Panc1 (cell line): Measurements from ENCODE around the gene MTA2. TPM values are rescaled to one million over a fixed set of nuclear protein-coding genes. Genes with fewer than 3 reads are reported as not detected.
A peak's percentile ranks its signal among the peaks of the same experiment; 100 is the strongest.

Experiments
- ATAC-seq: fragments of 200-7000 bp; cut with Tn5 transposase; 2 replicates; pipeline ENCODE4 v1.9.1; 2020; ENCODE audit warnings: mild to moderate bottlenecking, moderate library complexity
- BruUV-seq: library from RNA; stranded (reverse); fragments of 400-500 nt; replicated peaks from 2 replicates; lab custom pipeline; 2021; lab: Mats Ljungman, UMichigan
- CTCF ChIA-PET: fragments of 300-600 bp; sonication (Branson Sonifier 250); formaldehyde crosslinking; loops from one replicate; lab custom pipeline; 2022; ENCODE audit warnings: antibody characterized with exemption; lab: Charles Lee
- POLR2A ChIA-PET: fragments of 300-600 bp; sonication (Branson Sonifier 250); formaldehyde crosslinking; loops from one replicate; lab custom pipeline; 2022; ENCODE audit warnings: antibody characterized with exemption; lab: Charles Lee
- DNase-seq: peaks from one replicate; pipeline ENCODE4 v3.0.0-alpha.2; 2010; ENCODE audit warnings: low read depth, low spot score
- H3K27ac ChIP-seq: 2 replicates; pipeline ENCODE4 v1.5.1; 2011; ENCODE audit warnings: mild to moderate bottlenecking, low read length, inconsistent platforms
- H3K27me3 ChIP-seq: fragments of 200-500 bp; sonication (Bioruptor generic); 2 replicates; pipeline ENCODE4 v1.6.0; 2014; ENCODE audit warnings: low read length, inconsistent platforms; ENCODE audit not compliant: control insufficient read depth, insufficient read depth
- H3K36me3 ChIP-seq: fragments of 200-500 bp; sonication (Bioruptor generic); 2 replicates; pipeline ENCODE4 v1.5.1; 2014; ENCODE audit warnings: inconsistent platforms, mild to moderate bottlenecking, low read length, moderate library complexity; ENCODE audit not compliant: control insufficient read depth, insufficient read depth
- H3K4me1 ChIP-seq: 2 replicates; pipeline ENCODE4 v1.5.1; 2011; ENCODE audit warnings: inconsistent platforms, mild to moderate bottlenecking, low read length, moderate library complexity; ENCODE audit not compliant: control insufficient read depth, insufficient read depth
- H3K4me3 ChIP-seq, 2 experiments: 2 replicates each; pipeline ENCODE4 v1.5.1; 2011 to 2012; ENCODE audit warnings: low read depth in 2 of 2, low read length in 2 of 2, mild to moderate bottlenecking in 2 of 2, inconsistent platforms in 1 of 2, moderate library complexity in 1 of 2
- H3K9me3 ChIP-seq: fragments of 200-500 bp; sonication (Bioruptor generic); 2 replicates; pipeline ENCODE4 v1.5.1; 2014; ENCODE audit warnings: low read depth, mild to moderate bottlenecking, inconsistent platforms, low read length, moderate library complexity; ENCODE audit not compliant: control insufficient read depth, insufficient read depth
- CTCF ChIP-seq: fragments of 450-650 bp; IDR thresholded peaks from 2 replicates; pipeline ENCODE4 v1.5.1; 2017; ENCODE audit warnings: mild to moderate bottlenecking
- POLR2AphosphoS5 ChIP-seq: IDR thresholded peaks from 2 replicates; pipeline ENCODE4 v1.6.1; 2012; ENCODE audit warnings: mild to moderate bottlenecking, low read depth, low read length, moderate library complexity
- REST ChIP-seq, 2 experiments: IDR thresholded peaks; 2 replicates each; pipeline ENCODE4 v1.6.1; 2011 to 2012; ENCODE audit warnings: low read depth in 2 of 2, control low read depth in 1 of 2, low read length in 1 of 2, mild to moderate bottlenecking in 1 of 2, moderate library complexity in 1 of 2; ENCODE audit not compliant: insufficient read depth in 1 of 2
- SIN3A ChIP-seq: IDR thresholded peaks from 2 replicates; pipeline ENCODE4 v1.6.1; 2012; ENCODE audit warnings: low read depth, mild to moderate bottlenecking, low read length, moderate library complexity, borderline replicate concordance; ENCODE audit not compliant: insufficient read depth
- TCF7L2 ChIP-seq: IDR thresholded peaks from 2 replicates; pipeline ENCODE4 v1.6.1; 2011; ENCODE audit warnings: mild to moderate bottlenecking, low read depth, low read length, inconsistent platforms
- in situ Hi-C: cut with HindIII; loops from 2 replicates; pipeline ENCODE4 v1.10.0; 2016; ENCODE audit warnings: low sequenced_read_pairs, low pct_unique_long_range_greater_than_20kb
- intact Hi-C: fragments of 100-400 bp; cut with micrococcal nuclease; formaldehyde crosslinking; loops from one replicate; pipeline ENCODE4 v1.10.0; 2022; ENCODE audit not compliant: unreplicated experiment
- total RNA-seq: library from RNA; stranded (reverse); gene quantifications from one replicate; pipeline ENCODE4 v1.2.1, GENCODE V29; 2021; ENCODE audit not compliant: unreplicated experiment

MTA2 gene
- total RNA-seq, 1 experiment from 2014 or later = 163 TPM

- DNase-seq = no peak
Observed at GRCh38 chr11:62578541-62578940, 23.1 kb downstream of the MTA2 start.

GRCh38 chr11:62577046-62577714, 24.5 kb downstream of the MTA2 start:
- Histone ChIP-seq H3K4me1 (peaks cover 26% of the 10 kb centered on the region), H3K9me3 (no peaks in the 10 kb centered on the region), H3K27ac (no peak overlapping the region; the same call in 1 of the 2 replicates), H3K27me3 (no peaks in the 10 kb centered on the region), H3K4me3 (no peak overlapping the region), H3K36me3 (peaks cover 18% of the 10 kb centered on the region)
- ATAC-seq (no peak), DNase-seq (no peak)
- in situ Hi-C loops = no loop called here
- BruUV-seq = TSS peak; percentile 37
- intact Hi-C loops = no loop called here
- POLR2A ChIA-PET = interaction anchor here (0.5 kb wide), 1 partner anchor 9 kb away, joined by 3 read pairs; no protein-coding TSS in a partner anchor
- TF ChIP-seq POLR2AphosphoS5 (no peak), CTCF (no peak), REST (IDR thresholded peaks at IDR 0.05; ENCODE audit: insufficient read depth in 1 of 2, low read depth in 2 of 2, low read length in 1 of 2) (no peak), TCF7L2 (no peak), SIN3A (no peak)
- CTCF ChIA-PET = no interaction called here

More at GRCh38 chr11:62578541-62578940, 23.1 kb downstream of the MTA2 start:
- ChIA-PET CTCF (interaction anchor here (0.7 kb wide), 1 partner anchor 1927 kb away, joined by 6 read pairs; no protein-coding TSS in a partner anchor), POLR2A (interaction anchor here (1.3 kb wide), 1 partner anchor 13 kb away, joined by 4 read pairs; the partner anchor contains the start of gene TUT1)
- intact Hi-C loops (no loop called here), in situ Hi-C loops (no loop called here)
- TF ChIP-seq SIN3A (no peak), REST (IDR thresholded peaks at IDR 0.05; ENCODE audit: insufficient read depth in 1 of 2, low read depth in 2 of 2, low read length in 1 of 2) (no peak), CTCF (no peak), TCF7L2 (no peak), POLR2AphosphoS5 (no peak)
- H3K27me3 ChIP-seq = no peaks in the 10 kb centered on the region
- BruUV-seq = no TSS peak
- H3K36me3 ChIP-seq = peaks cover 5% of the 10 kb centered on the region; the same call in 1 of the 2 replicates
- H3K9me3 ChIP-seq = no peaks in the 10 kb centered on the region
- peaks cover 22% of the 10 kb centered on the region for H3K4me1 ChIP-seq
- no peak for ATAC-seq
- H3K4me3 ChIP-seq = no peak overlapping the region
- H3K27ac ChIP-seq = no peak overlapping the region
